H1 (cell line): ENCODE data around the gene CXCL9. TPM values are rescaled to one million over a fixed set of nuclear protein-coding genes. Genes with fewer than 3 reads are reported as not detected.

Experiments used
- CTCF ChIA-PET: fragments of 300-600 bp; sonication (Branson Sonifier 250); formaldehyde crosslinking; loops from one replicate; lab custom pipeline; 2021; ENCODE audit not compliant: partially characterized antibody; lab: Charles Lee
- POLR2A ChIA-PET: fragments of 300-600 bp; sonication (Branson Sonifier 250); formaldehyde crosslinking; loops from one replicate; lab custom pipeline; 2021; ENCODE audit warnings: inconsistent platforms; ENCODE audit not compliant: partially characterized antibody; lab: Charles Lee
- DNase-seq, 2 experiments: peaks; one replicate each; pipeline versions ENCODE4 v3.0.0 to v3.0.0-alpha.2; 2010 to 2022; ENCODE audit warnings: low spot score in 2 of 2, low read depth in 1 of 2, mixed read lengths in 1 of 2
- FAIRE-seq: peaks from 2 replicates; lab custom pipeline; 2011; peaks lifted over from hg19 to GRCh38; lab: Jason Lieb, UNC
- H2AFZ ChIP-seq: 2 replicates; pipeline ENCODE4 v1.8.1; 2012; ENCODE audit warnings: low read length, inconsistent platforms
- H2AK5ac ChIP-seq: 2 replicates; pipeline ENCODE4 v1.6.1; 2013; ENCODE audit warnings: low read depth, low read length
- H2BK120ac ChIP-seq: replicated peaks from 2 replicates; pipeline ENCODE3; 2013; ENCODE audit warnings: low read depth, low read length, inconsistent platforms
- H2BK12ac ChIP-seq: 2 replicates; pipeline ENCODE4 v1.6.1; 2013; ENCODE audit warnings: low read depth, low read length
- H2BK15ac ChIP-seq: 2 replicates; pipeline ENCODE4 v1.6.1; 2013; ENCODE audit warnings: low read length
- H2BK20ac ChIP-seq: 2 replicates; pipeline ENCODE4 v1.6.1; 2013; ENCODE audit warnings: low read length
- H2BK5ac ChIP-seq: 2 replicates; pipeline ENCODE4 v1.6.1; 2013; ENCODE audit warnings: low read depth, low read length
- H3K14ac ChIP-seq: 2 replicates; pipeline ENCODE4 v1.6.1; 2013; ENCODE audit warnings: inconsistent platforms; ENCODE audit not compliant: insufficient read length
- H3K18ac ChIP-seq: 2 replicates; pipeline ENCODE4 v1.6.1; 2013; ENCODE audit warnings: low read length; ENCODE audit errors: extremely low read depth
- H3K23ac ChIP-seq: 2 replicates; pipeline ENCODE4 v1.6.1; 2013; ENCODE audit warnings: inconsistent platforms; ENCODE audit not compliant: insufficient read length
- H3K23me2 ChIP-seq: 2 replicates; pipeline ENCODE4 v1.6.1; 2013; ENCODE audit warnings: low read depth, low read length
- H3K27ac ChIP-seq: 2 replicates; pipeline ENCODE4 v1.6.1; 2011; ENCODE audit warnings: low read depth, low read length, inconsistent platforms
- H3K27me3 ChIP-seq, 4 experiments: replicated peaks in 1 of 4; 1 replicate in 1 of 4; 2 replicates in 3 of 4; pipeline versions ENCODE4 v1.6.1 to v1.8.1; 2011 to 2013; ENCODE audit warnings: low read length in 3 of 4, mild to moderate bottlenecking in 3 of 4, inconsistent platforms in 2 of 4, mixed read lengths in 2 of 4, moderate library complexity in 1 of 4; ENCODE audit not compliant: control insufficient read depth in 3 of 4, insufficient read depth in 3 of 4; ENCODE audit errors: extremely low read depth in 1 of 4
- H3K36me3 ChIP-seq, 4 experiments: 2 replicates each; pipeline versions ENCODE4 v1.6.1 to v1.8.1; 2011 to 2013; ENCODE audit warnings: mild to moderate bottlenecking in 4 of 4, low read length in 3 of 4, moderate library complexity in 2 of 4, control low read depth in 1 of 4, inconsistent platforms in 1 of 4; ENCODE audit not compliant: insufficient read depth in 4 of 4, control insufficient read depth in 2 of 4
- H3K4ac ChIP-seq: replicated peaks from 2 replicates; pipeline ENCODE3; 2013; ENCODE audit warnings: low read length, low read depth, mixed read lengths, inconsistent platforms; ENCODE audit not compliant: insufficient read length
- H3K4me1 ChIP-seq, 4 experiments: replicated peaks in 1 of 4; 1 replicate in 1 of 4; 2 replicates in 3 of 4; pipeline versions ENCODE4 v1.6.1 to v1.8.1; 2011 to 2013; ENCODE audit warnings: low read length in 3 of 4, inconsistent platforms in 2 of 4, mixed read lengths in 1 of 4; ENCODE audit not compliant: insufficient read depth in 4 of 4, control insufficient read depth in 3 of 4
- H3K4me2 ChIP-seq, 2 experiments: 2 replicates each; pipeline versions ENCODE4 v1.6.1 to v1.8.1; 2011 to 2013; ENCODE audit warnings: low read depth in 2 of 2, low read length in 2 of 2, control low read depth in 1 of 2, inconsistent platforms in 1 of 2, mild to moderate bottlenecking in 1 of 2; ENCODE audit not compliant: insufficient read depth in 1 of 2
- H3K4me3 ChIP-seq, 4 experiments: fragments of 200-600, 300-600 bp in 1 of 4; sonication (generic), shearing (Covaris generic), sonication (Bioruptor Twin) in 1 of 4; 2 replicates each; pipeline versions ENCODE4 v1.5.1 to v1.8.1; 2011 to 2016; ENCODE audit warnings: low read length in 4 of 4, low read depth in 3 of 4, control low read depth in 2 of 4, inconsistent platforms in 2 of 4, mild to moderate bottlenecking in 2 of 4, mixed read lengths in 1 of 4, moderate library complexity in 1 of 4; ENCODE audit not compliant: insufficient read depth in 2 of 4; ENCODE audit errors: extremely low read depth in 1 of 4
- H3K56ac ChIP-seq: replicated peaks from 2 replicates; pipeline ENCODE3; 2013; ENCODE audit warnings: low read depth, mild to moderate bottlenecking, mixed read lengths, low read length, inconsistent platforms; ENCODE audit not compliant: insufficient read length
- H3K79me1 ChIP-seq: 2 replicates; pipeline ENCODE4 v1.6.1; 2013; ENCODE audit warnings: low read depth, low read length, control low read depth
- H3K79me2 ChIP-seq, 2 experiments: 2 replicates each; pipeline versions ENCODE4 v1.6.1 to v1.8.1; 2012 to 2013; ENCODE audit warnings: low read length in 2 of 2, mild to moderate bottlenecking in 2 of 2, inconsistent platforms in 1 of 2; ENCODE audit not compliant: insufficient read depth in 2 of 2, control insufficient read depth in 1 of 2
- H3K9ac ChIP-seq, 4 experiments: replicated peaks in 1 of 4; 1 replicate in 1 of 4; 2 replicates in 3 of 4; pipeline versions ENCODE4 v1.6.1 to v1.8.1; 2011 to 2013; ENCODE audit warnings: low read depth in 3 of 4, low read length in 3 of 4, control low read depth in 2 of 4, mild to moderate bottlenecking in 2 of 4, moderate library complexity in 2 of 4, inconsistent platforms in 1 of 4; ENCODE audit errors: extremely low read depth in 1 of 4
- H3K9me3 ChIP-seq, 2 experiments: 2 replicates each; pipeline versions ENCODE4 v1.6.1 to v1.8.1; 2012 to 2013; ENCODE audit warnings: mild to moderate bottlenecking in 2 of 2, moderate library complexity in 2 of 2, control low read depth in 1 of 2, inconsistent platforms in 1 of 2, low read depth in 1 of 2, low read length in 1 of 2, mixed read lengths in 1 of 2; ENCODE audit not compliant: insufficient read depth in 2 of 2
- H4K20me1 ChIP-seq, 2 experiments: replicated peaks in 1 of 2; 2 replicates each; pipeline versions ENCODE3 to v1.8.1; 2011 to 2013; ENCODE audit warnings: inconsistent platforms in 2 of 2, low read length in 2 of 2, mild to moderate bottlenecking in 1 of 2; ENCODE audit not compliant: insufficient read depth in 2 of 2, control insufficient read depth in 1 of 2
- H4K5ac ChIP-seq: 2 replicates; pipeline ENCODE4 v1.6.1; 2013; ENCODE audit warnings: low read length, low read depth, mixed read lengths, inconsistent platforms; ENCODE audit not compliant: insufficient read length
- H4K8ac ChIP-seq: 2 replicates; pipeline ENCODE4 v1.8.0; 2013; ENCODE audit warnings: mild to moderate bottlenecking, moderate library complexity, low read length, inconsistent platforms; ENCODE audit not compliant: insufficient read depth; ENCODE audit errors: extremely low read depth
- H4K91ac ChIP-seq: replicated peaks from 2 replicates; pipeline ENCODE3; 2013; ENCODE audit warnings: low read length, mixed read lengths, inconsistent platforms; ENCODE audit not compliant: insufficient read length
- BCL11A ChIP-seq, 2 experiments: IDR thresholded peaks; one replicate each; pipeline ENCODE4 v1.6.1; 2011; ENCODE audit warnings: low read depth in 2 of 2, low read length in 2 of 2, mild to moderate bottlenecking in 2 of 2
- CBX8 ChIP-seq: fragments of 300-800, 300-1000 bp; sonication (generic); IDR thresholded peaks from 2 replicates; pipeline ENCODE4 v1.7.1; 2016; ENCODE audit warnings: low read depth, low read length, borderline replicate concordance
- CREB1 ChIP-seq: IDR thresholded peaks from 2 replicates; pipeline ENCODE4 v1.6.1; 2012; ENCODE audit warnings: inconsistent platforms
- EP300 ChIP-seq, 2 experiments: IDR thresholded peaks; 1 replicate in 1 of 2; 2 replicates in 1 of 2; pipeline ENCODE4 v1.6.1; 2011 to 2012; ENCODE audit warnings: low read depth in 2 of 2, low read length in 2 of 2, mild to moderate bottlenecking in 2 of 2, borderline replicate concordance in 1 of 2, inconsistent platforms in 1 of 2, moderate library complexity in 1 of 2
- JUND ChIP-seq: IDR thresholded peaks from 2 replicates; pipeline ENCODE4 v1.6.1; 2011; ENCODE audit warnings: mild to moderate bottlenecking, improper control_type of control experiment, low read length
- MAFK ChIP-seq: IDR thresholded peaks from 2 replicates; pipeline ENCODE4 v1.6.1; 2012; ENCODE audit warnings: low read depth, mild to moderate bottlenecking, improper control_type of control experiment, low read length
- RFX5 ChIP-seq: IDR thresholded peaks from 2 replicates; pipeline ENCODE4 v1.6.1; 2011; ENCODE audit warnings: low read depth, low read length, improper control_type of control experiment, borderline replicate concordance
- RXRA ChIP-seq: IDR thresholded peaks from 2 replicates; pipeline ENCODE4 v1.6.1; 2011; ENCODE audit warnings: low read depth, mild to moderate bottlenecking, low read length, moderate library complexity; ENCODE audit not compliant: insufficient read depth
- SP1 ChIP-seq: IDR thresholded peaks from 2 replicates; pipeline ENCODE4 v1.6.1; 2011; ENCODE audit warnings: low read depth, low read length
- SP2 ChIP-seq: IDR thresholded peaks from 2 replicates; pipeline ENCODE4 v1.6.1; 2012; ENCODE audit warnings: mild to moderate bottlenecking, low read length, inconsistent platforms
- YY1 ChIP-seq: IDR thresholded peaks from 2 replicates; pipeline ENCODE4 v1.6.1; 2011; ENCODE audit warnings: low read depth, mild to moderate bottlenecking, low read length
- WGBS, 2 experiments: shearing (Covaris generic) in 1 of 2; methylation state at CpG; one replicate each; pipeline versions ENCODE4 v1.1.6 to v1.1.7; 2013 to 2015; ENCODE audit warnings: low lambda C conversion rate in 2 of 2, mixed read lengths in 2 of 2, inconsistent platforms in 1 of 2, low coverage in 1 of 2, missing lambda C conversion rate in 1 of 2; ENCODE audit not compliant: insufficient replicate concordance in 2 of 2, insufficient coverage in 1 of 2, insufficient read length in 1 of 2; ENCODE audit errors: extremely low coverage in 1 of 2, missing lambda C conversion rate in 1 of 2; 5-methylcytosine and 5-hydroxymethylcytosine counted together
- polyA plus RNA-seq, 7 experiments: library from polyadenylated mRNA; depleted of rRNA in 3 of 7; stranded (reverse) in 5 of 7; unstranded in 2 of 7; fragments of >200 nt in 5 of 7; fragments of 200-250 nt in 2 of 7; gene quantifications; 1 replicate in 5 of 7; 2 replicates in 1 of 7; 4 replicates in 1 of 7; pipeline versions ENCODE4 v1.2.1 to v1.2.3, GENCODE V29; 2011 to 2013; ENCODE audit warnings: missing spikeins in 2 of 7, mixed read lengths in 2 of 7
- total RNA-seq: library from RNA; stranded (reverse); fragmentation: NEBNext Ultra II Directional; extraction: Animal tissue kit (Norgen Biotek cat#: 25700); gene quantifications from 2 replicates; pipeline ENCODE4 v1.2.1, GENCODE V29; 2021
- TF ChIP-seq, protein P1 (sequence below): IDR thresholded peaks from 2 replicates; pipeline ENCODE4 v1.6.1; 2012; ENCODE audit warnings: low read length, inconsistent platforms
- TF ChIP-seq, protein P2 (sequence below): IDR thresholded peaks from 2 replicates; pipeline ENCODE4 v1.6.1; 2011; ENCODE audit warnings: low read length, improper control_type of control experiment

CXCL9 gene
- total and polyA plus RNA-seq, 2 of the 8 experiments (the other 6 are each of a cell fraction or from before 2014, with no cell fraction given), result not detected

GRCh38 chr4:76029300-76029699 lies 22.0 kb upstream of the CXCL9 start:
- 85% methylated on average over 2 of the region's 2 CpGs; no CpG with 5 or more reads in 1 of the 2 experiments for WGBS, 2 experiments
- H3K79me2 ChIP-seq, result no peaks in the 10 kb centered on the region
- no peak for TF ChIP-seq JUND
- TF ChIP-seq EP300 (IDR thresholded peaks at IDR 0.05; ENCODE audit: borderline replicate concordance in 1 of 2, low read depth in 2 of 2, low read length in 2 of 2), result no peak
- TF ChIP-seq YY1, result no peak
- TF ChIP-seq RFX5, result no peak
- TF ChIP-seq, protein P1, sequence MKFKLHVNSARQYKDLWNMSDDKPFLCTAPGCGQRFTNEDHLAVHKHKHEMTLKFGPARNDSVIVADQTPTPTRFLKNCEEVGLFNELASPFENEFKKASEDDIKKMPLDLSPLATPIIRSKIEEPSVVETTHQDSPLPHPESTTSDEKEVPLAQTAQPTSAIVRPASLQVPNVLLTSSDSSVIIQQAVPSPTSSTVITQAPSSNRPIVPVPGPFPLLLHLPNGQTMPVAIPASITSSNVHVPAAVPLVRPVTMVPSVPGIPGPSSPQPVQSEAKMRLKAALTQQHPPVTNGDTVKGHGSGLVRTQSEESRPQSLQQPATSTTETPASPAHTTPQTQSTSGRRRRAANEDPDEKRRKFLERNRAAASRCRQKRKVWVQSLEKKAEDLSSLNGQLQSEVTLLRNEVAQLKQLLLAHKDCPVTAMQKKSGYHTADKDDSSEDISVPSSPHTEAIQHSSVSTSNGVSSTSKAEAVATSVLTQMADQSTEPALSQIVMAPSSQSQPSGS, result no peak
- TF ChIP-seq, protein P2, sequence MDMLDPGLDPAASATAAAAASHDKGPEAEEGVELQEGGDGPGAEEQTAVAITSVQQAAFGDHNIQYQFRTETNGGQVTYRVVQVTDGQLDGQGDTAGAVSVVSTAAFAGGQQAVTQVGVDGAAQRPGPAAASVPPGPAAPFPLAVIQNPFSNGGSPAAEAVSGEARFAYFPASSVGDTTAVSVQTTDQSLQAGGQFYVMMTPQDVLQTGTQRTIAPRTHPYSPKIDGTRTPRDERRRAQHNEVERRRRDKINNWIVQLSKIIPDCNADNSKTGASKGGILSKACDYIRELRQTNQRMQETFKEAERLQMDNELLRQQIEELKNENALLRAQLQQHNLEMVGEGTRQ, result no peak
- TF ChIP-seq RXRA, result no peak
- no peak for TF ChIP-seq BCL11A (IDR thresholded peaks at IDR 0.05; ENCODE audit: low read depth in 2 of 2, low read length in 2 of 2)
- no peak for TF ChIP-seq SP2
- no peak for TF ChIP-seq CBX8
- TF ChIP-seq CREB1, result no peak
- no peak for TF ChIP-seq MAFK
- no peak for TF ChIP-seq SP1

More at GRCh38 chr4:76029300-76029699, 22.0 kb upstream of the CXCL9 start:
- Histone ChIP-seq H2BK5ac (no peak overlapping the region), H3K4ac (no peak overlapping the region), H3K9ac (no peak overlapping the region), H3K4me2 (no peak overlapping the region), H2BK120ac (no peak overlapping the region), H2AK5ac (no peak overlapping the region), H2BK20ac (no peak overlapping the region), H2AFZ (no peak overlapping the region), H2BK15ac (no peak overlapping the region), H2BK12ac (no peak overlapping the region), H4K5ac (no peak overlapping the region), H3K23me2 (no peaks in the 10 kb centered on the region), H4K91ac (no peak overlapping the region), H3K27me3 (no peaks in the 10 kb centered on the region), H3K27ac (no peak overlapping the region), H4K20me1 (no peaks in the 10 kb centered on the region), H3K4me1 (no peaks in the 10 kb centered on the region), H3K36me3 (no peaks in the 10 kb centered on the region), H4K8ac (no peak overlapping the region), H3K14ac (no peak overlapping the region), H3K79me1 (no peaks in the 10 kb centered on the region), H3K4me3 (no peak overlapping the region), H3K23ac (no peak overlapping the region), H3K18ac (no peak overlapping the region), H3K9me3 (no peaks in the 10 kb centered on the region), H3K56ac (no peak overlapping the region)
- DNase-seq (no peak), FAIRE-seq (no peak)
- CTCF ChIA-PET, result no interaction called here
- POLR2A ChIA-PET, result no interaction called here
